A673 (cell line): ENCODE measurements around the gene CDK15.

Experiments
- EZH2 ChIP-seq: fragments of 200-600 bp; sonication (generic); IDR thresholded peaks from 2 replicates; pipeline ENCODE4 v1.6.1; 2017; ENCODE audit warnings: borderline replicate concordance, low read depth, mild to moderate bottlenecking, mixed read lengths, antibody characterized with exemption, low read length; ENCODE audit not compliant: poor library complexity, severe bottlenecking
- TF ChIP-seq, protein P1 (sequence below): fragments of 300-800, 200-600 bp; sonication (generic); conservative IDR thresholded peaks from 2 replicates; pipeline ENCODE4 v1.5.1; 2017; ENCODE audit warnings: low read depth, mild to moderate bottlenecking, antibody characterized with exemption, low read length, moderate library complexity, mixed read lengths

DNA sequence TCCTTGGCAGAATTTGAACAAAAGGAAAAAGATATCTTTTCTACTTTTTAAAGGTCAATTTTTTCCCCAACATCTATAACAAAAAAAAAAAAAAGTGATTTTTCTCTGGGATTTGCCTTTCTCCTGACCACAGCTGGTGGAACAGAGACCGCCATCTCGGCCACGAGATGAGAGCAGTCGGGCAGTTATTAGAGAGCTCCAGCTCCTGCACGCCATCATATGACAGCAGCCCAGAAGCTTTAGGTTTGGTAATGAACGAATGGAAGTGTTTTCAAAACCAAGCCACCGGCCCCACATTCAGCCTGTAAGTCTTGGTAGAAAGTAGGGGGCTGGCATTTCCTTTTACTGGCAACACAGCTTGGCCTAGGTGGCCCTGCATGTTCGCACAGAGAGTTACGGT lies 132.4 kb downstream of the CDK15 start:
- TF ChIP-seq, protein P1, sequence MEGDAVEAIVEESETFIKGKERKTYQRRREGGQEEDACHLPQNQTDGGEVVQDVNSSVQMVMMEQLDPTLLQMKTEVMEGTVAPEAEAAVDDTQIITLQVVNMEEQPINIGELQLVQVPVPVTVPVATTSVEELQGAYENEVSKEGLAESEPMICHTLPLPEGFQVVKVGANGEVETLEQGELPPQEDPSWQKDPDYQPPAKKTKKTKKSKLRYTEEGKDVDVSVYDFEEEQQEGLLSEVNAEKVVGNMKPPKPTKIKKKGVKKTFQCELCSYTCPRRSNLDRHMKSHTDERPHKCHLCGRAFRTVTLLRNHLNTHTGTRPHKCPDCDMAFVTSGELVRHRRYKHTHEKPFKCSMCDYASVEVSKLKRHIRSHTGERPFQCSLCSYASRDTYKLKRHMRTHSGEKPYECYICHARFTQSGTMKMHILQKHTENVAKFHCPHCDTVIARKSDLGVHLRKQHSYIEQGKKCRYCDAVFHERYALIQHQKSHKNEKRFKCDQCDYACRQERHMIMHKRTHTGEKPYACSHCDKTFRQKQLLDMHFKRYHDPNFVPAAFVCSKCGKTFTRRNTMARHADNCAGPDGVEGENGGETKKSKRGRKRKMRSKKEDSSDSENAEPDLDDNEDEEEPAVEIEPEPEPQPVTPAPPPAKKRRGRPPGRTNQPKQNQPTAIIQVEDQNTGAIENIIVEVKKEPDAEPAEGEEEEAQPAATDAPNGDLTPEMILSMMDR, result no peak
- TF ChIP-seq EZH2, result no peak
